Measurements from ENCODE around the gene COPE.

DNA sequence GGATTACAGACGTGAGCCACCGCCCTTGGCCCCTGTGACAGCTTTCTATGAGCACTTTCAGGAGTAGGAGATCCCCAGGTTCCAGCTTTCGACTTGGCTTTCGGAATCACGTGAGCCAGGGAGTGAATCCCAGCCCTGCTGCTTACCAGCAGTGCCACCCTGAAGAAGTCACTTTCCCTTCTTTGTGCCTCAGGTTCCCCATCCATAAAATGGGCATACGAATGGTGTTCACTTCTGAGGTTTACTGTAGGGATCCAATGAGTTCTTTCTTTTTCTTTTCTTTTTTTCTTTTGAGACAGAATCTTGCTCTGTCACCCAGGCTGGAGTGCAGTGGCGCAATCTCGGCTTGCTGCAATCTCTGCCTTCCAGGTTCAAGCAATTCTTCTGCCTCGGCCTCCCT, 26.1 kb upstream of the COPE start:
- TF ChIP-seq, protein P1, sequence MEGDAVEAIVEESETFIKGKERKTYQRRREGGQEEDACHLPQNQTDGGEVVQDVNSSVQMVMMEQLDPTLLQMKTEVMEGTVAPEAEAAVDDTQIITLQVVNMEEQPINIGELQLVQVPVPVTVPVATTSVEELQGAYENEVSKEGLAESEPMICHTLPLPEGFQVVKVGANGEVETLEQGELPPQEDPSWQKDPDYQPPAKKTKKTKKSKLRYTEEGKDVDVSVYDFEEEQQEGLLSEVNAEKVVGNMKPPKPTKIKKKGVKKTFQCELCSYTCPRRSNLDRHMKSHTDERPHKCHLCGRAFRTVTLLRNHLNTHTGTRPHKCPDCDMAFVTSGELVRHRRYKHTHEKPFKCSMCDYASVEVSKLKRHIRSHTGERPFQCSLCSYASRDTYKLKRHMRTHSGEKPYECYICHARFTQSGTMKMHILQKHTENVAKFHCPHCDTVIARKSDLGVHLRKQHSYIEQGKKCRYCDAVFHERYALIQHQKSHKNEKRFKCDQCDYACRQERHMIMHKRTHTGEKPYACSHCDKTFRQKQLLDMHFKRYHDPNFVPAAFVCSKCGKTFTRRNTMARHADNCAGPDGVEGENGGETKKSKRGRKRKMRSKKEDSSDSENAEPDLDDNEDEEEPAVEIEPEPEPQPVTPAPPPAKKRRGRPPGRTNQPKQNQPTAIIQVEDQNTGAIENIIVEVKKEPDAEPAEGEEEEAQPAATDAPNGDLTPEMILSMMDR (IDR thresholded peaks at IDR 0.05 in 8 of 11, conservative IDR thresholded peaks at IDR 0.05 in 3 of 11), result no peak
- no peak for TF ChIP-seq POLR2A (IDR thresholded peaks at IDR 0.05)

All from spleen (tissue), 7 donors.